Stimulated activated naive CD8-positive, alpha-beta T cell treated with anti-CD3 and anti-CD28 coated beads, Interleukin-15, Interleukin-2, amounts not matched to agents 100 U/mL and 50 U/mL, for 24 hours (primary cell): ENCODE data around the gene SKI.

Experiments used
- ATAC-seq: fragments of 150-1000 bp; cut with Tn5 transposase; one replicate; pipeline ENCODE4 v1.10.0; 2021
- DNase-seq: peaks from one replicate; pipeline ENCODE4 v3.0.0; 2021

SKI gene

GRCh38 chr1:2194319-2194897 is 33.7 kb upstream of the SKI start, which contains the start of gene FAAP20:
Gene FAAP20 (minus strand): TSS chr1:2194772. CDS start chr1:2194749, 23 bp downstream.
- DNase-seq = peak; percentile 74
- ATAC-seq = peak; percentile 50

DNA sequence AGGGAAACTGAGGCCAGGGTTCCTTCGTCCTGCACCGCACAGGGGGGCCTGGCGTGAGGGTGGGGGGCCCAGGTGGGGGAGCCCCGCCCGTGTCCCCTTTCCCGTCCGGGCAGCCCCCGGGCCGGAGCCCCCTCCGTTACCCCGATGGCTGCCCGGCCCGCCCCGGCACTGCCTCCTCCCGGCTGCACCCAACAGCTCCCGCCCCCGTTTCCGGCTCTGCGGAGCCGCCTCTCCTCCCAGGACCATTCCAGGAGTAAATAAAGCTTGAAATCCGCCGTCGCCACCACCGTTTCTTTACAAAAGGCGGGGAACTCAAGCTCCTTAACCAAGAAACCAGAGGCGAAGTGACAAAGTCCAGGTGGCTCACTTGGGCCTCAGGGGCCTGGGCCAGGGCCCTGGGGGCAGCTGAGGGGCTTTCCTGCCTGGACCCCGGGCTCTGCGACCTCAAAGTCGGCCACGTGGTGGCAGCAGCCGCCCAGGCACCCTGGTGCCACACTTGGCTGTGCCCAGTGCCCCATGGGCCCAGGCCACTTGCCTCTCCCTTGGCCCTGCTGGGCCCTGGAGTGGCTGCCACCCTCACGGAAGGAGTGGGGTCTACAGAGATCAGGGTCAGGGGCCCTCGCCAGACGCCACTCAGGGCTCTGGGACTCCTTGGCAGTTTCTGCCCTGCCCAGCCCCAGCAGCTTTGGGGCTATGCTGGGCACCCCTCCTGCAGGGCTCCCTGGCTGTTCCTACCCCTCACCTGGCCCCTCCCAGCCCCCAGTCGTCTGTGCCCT is 33.0 kb upstream of the SKI start:
- DNase-seq (peak; percentile 90), ATAC-seq (peak; percentile 74)

DNA sequence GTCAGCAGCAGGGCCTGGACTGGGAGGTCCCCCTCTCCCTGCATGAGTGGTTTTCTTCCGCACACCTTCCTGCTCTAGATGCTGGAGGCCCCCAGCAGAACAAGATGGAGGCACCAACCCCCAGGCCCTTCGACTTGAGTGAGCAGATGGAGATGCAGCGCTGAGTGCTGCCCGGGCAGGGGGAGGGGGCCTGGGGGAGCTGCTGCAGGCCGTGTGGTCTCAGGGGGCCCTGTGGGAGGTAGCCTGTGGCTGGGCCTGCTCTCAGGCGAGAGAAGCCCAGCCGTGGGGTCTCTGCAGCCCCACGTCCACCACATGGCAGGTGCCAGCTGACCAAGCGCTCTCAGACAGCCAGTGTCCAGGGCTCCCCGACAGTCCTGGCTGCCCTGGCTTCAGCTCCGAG is 32.3 kb upstream of the SKI start:
- ATAC-seq (no peak), DNase-seq (no peak)

DNA sequence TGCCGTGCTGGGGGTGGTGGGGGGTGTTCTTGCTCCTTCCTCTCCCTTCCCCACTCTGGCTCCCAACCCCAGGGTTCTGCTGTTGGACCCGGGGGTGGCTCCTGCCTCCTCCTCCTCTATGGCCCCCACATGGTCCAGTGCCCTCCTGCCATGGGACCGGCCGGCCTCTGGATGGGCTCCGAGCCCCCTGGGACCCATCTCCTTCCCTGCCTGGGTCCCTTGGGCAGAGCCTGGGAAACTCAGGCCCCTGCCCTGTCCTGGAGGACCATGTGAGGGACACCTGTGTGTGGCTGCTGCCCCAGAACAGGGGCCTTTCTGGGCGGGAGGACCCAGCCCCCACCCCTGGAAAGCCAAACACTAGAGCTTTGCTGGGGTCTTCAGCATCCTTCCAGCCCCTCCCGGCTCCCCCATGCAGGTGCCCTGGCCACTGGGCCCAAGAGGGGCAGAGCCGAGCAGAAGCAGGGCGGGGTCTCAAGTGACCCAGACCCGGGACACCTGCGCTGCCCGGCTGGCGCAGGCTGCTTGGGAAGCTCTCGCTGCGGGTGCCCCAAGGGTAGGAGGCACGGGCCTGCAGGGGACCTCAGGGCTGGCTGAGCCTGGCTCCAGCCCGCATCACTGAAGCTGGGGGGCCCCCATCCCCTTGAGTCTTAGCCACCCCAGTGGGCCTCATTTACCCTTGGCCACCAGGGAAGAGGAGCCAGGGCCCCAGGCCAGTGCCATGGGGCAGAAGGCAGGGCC is 31.0 kb upstream of the SKI start:
- no peak for DNase-seq

GRCh38 chr1:2197707-2198165 is 30.4 kb upstream of the SKI start:
- DNase-seq = no peak
- ATAC-seq = no peak

More for the DNA sequence above, 31.0 kb upstream of the SKI start:
- ATAC-seq = no peak

GRCh38 chr1:2198571-2198970 is 29.5 kb upstream of the SKI start:
- DNase-seq = no peak
- ATAC-seq = no peak

- peak; percentile 79 for ATAC-seq
- DNase-seq = peak; percentile 86
Measured at GRCh38 chr1:2199042-2199810, 28.9 kb upstream of the SKI start.

GRCh38 chr1:2200308-2200943 is 27.7 kb upstream of the SKI start:
- DNase-seq = no peak
- ATAC-seq = no peak

GRCh38 chr1:2201062-2201461 is 27.1 kb upstream of the SKI start:
- ATAC-seq (no peak), DNase-seq (no peak)

DNA sequence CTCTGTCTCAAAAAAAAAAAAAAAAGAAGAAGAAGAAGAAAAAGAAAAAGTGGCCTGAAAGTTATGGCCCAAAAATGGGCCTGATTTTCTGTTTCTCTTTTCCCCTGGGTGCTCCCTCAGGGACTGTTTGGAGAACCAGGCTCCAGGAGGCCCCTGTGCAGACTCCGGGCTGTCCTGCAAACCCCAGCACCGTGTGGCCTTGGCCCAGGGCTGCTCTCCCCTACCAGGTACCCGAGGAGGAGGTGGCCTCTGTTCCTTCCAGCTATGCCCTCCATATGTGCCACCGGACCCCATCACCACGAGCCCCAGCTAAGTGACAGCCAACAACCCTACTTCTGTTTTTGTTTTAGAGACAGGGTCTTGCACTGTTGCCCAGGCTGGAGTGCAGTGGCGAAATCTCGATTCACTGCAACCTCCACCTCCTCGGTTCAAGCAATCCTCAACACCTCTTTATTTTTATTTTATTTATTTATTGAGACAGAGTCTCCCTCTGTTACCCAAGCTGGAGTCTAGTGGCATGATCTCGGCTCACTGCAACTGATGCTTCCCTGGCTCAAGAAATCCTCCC is 26.0 kb upstream of the SKI start:
- no peak for DNase-seq
- ATAC-seq = no peak

DNA sequence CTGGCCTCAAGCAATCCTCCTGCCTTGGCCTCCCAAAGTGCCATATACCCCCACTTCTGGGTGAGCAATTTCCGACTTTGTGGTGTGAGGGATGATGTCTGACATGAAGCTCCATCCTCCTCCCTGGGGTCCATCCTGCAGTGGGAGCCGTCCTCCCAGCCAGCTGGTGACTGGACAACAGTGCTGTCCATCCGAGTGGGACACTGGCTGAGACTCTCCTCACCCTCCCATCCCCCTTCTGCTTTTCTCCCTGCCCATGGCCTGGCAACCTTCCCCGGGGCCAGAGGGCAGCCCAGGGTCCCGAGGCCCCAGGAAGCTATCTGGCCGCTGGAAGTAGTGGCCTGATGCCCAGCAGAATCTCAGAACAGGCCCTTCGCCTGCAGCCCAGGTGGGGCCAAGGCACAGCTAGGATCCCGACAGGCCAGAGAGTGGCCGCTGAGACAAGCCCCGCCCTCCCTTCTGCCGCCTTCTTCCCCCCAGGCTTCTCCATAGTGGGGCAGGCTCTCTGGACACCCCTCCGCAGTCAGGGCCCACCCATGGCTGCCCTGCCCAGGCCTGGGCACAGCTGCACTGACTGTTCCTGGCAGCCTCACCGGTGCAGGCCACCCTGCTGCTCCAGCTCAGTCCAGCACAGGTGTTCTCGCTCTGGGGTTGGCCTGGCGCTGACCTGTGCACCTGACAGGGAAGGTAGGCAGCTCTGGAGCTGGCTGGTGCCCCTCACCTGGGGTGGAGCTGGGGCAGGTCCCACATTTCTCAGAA is 25.1 kb upstream of the SKI start:
- ATAC-seq (no peak), DNase-seq (no peak)

- ATAC-seq = no peak
Measured at GRCh38 chr1:2203671-2204414, 24.3 kb upstream of the SKI start.

DNA sequence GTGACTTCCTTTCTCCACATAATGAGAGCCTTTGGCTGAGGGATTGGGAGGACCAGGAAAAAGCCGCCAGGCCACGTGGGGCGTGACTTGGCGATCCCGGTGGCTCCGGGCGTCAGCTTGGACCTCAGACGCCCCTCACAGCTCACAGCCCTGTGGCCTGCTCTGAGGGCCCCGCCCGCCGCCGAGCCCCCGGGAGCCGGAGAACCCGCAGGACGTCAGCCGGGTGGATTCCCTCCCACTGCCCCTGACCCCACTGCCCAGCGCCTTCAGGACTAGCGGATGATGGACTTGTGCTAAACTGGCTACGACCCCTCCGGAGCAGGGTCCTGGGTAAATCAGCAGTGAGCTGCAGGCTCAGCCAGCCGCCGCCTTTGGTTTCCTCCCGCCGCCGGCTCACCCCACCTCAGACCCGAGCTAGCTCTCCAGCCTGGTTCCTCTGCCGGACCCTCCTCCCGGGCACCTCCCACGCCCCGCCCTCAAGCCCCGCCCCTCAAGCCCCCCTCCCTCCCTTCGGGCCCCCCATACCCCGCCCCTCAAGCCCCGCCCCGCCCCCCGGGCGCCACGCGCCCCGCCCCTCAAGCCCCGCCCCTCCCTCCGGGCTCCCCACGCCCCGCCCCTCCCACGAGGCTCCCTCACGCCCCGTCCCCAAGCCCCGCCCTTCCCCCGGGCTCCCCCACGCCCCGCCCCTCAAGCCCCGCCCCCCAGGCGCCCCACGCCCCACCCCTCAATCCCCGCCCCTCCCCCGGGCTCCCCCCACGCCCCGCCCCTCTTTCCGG is 23.5 kb upstream of the SKI start:
- DNase-seq (no peak), ATAC-seq (peak; percentile 15)

More at GRCh38 chr1:2203671-2204414, 24.3 kb upstream of the SKI start:
- DNase-seq = no peak

DNA sequence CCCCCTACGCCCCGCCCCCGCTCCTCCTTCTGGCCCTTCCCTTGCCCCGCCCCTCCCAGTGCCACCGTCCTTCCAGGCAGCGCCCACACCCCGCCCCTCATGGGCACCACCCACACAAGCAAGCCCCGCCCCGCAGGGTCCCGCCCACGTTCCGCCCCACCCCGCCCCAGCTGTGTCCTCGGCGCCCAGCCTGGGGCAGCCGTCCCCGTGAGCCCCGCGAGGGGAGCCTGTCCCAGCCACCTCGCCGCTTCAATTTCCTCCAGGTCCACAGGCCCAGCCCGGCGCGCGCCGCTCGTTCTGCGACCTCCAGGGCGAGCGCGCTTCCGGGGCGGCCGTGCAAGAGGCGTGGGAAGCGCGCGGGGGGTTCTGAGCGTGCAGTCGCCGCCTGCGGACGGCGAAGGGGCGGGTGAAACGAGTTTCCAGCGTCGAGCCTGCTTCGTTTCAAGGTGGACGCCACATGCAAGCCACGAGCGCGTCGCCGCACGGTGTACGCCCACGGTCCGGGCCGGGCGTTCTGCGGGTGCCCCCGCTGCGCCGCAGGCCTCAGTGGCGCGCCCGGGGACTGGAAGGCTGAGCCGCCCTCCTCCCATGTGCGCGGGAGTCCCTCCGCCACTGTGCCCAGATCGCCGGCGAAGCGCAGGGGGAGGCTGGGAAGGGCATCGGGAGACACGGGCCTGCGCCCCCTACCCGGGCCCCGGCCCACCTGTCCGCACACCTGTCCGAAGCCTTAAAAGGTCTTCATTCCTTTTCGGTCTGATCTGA is 22.7 kb upstream of the SKI start:
- ATAC-seq (peak; percentile 74), DNase-seq (peak; percentile 95)

DNA sequence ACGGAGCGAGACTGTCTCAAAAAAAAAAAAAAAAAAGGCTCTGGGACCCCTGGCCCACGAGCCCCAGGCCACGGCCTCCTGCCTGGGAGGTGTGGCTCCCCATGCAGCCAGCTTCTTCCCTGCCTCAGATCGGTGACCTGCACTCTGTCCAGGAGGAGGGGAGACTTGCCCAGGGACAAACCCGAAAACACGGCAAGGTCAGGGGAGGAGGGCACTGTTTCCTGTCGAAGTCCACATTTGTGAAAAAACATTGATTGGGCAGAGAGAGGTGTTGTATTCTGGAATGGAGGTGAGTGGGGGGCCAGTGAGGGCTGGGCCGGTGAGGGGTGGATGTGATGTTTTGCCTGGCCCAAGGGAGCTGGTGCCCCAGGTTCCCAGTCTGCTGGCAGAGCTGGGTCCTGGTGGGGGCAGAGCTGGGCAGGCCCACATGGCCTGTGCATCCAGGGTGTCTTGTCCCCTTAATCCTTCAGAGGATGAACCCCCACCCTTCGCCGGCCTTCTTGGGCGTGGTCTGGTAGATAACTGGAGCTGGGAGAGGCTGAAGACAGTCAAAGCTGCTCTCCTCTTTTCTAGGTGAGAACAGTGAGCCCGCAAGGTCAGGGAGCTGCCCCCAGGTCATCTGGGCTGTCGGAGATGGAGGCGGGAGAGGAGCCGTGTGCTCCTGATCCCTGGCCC is 21.2 kb upstream of the SKI start:
- DNase-seq (no peak), ATAC-seq (no peak)

DNA sequence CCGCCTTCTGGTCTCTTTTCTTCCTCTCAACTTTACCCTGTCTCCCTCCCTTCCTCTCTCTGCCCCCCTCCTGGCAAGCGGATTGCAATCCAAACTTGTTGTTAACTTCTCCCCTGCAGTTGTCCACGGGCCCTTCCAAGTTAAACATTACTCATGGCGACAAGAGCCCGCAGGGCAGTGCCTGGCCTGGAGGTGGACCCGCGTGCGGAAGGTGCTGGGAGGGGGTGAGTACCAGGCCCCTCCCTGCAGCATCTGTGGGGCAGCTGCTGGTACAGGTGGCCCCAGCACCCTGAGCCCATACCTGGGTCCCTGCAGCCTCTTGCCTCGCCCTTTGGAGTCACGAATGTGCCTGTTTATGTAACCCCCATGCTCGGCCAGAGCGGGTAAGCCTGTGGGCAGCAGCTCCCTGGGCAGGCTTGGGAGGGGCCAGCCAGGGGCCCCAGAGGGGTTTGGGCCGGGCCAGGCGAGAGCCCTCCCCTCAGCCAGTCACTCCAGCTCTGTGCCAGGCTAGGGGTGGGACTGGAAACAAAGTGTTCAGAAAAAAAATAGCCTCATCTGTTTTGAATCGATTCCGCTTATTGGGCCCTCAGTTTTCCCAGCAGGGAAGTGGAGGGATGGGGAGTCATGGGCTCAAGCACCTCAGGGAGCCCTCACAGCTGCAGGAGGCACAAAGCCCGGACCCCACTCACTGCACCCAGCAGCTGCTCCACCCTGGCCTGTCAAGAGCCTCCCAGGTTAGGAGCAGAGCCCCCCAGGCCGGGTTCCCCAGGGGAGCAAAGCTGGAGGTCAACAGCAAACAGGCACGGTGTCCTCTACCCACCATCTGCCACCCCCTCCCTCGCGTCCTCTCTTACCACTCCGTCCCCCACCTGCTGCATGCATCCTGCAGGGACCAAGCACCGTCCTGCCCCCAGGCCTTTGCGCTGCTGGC is 19.5 kb upstream of the SKI start:
- DNase-seq = no peak
- no peak for ATAC-seq
